Trophoblast cell (in vitro differentiated cells and primary cell): ENCODE results near the gene HMGCLL1.

Experiments
- DNase-seq, 2 donors: peaks; one replicate each; pipeline ENCODE4 v3.0.0-alpha.2; 2016
- H2AFZ ChIP-seq: 2 replicates; pipeline ENCODE4 v1.6.1; 2013; ENCODE audit warnings: low read length, moderate library complexity, mild to moderate bottlenecking; ENCODE audit not compliant: insufficient read depth, poor library complexity
- H2AK5ac ChIP-seq: 2 replicates; pipeline ENCODE4 v1.6.1; 2013; ENCODE audit warnings: mild to moderate bottlenecking, low read length
- H2BK120ac ChIP-seq: 2 replicates; pipeline ENCODE4 v1.6.1; 2013; ENCODE audit warnings: low read length, mild to moderate bottlenecking, moderate library complexity; ENCODE audit not compliant: insufficient read depth, poor library complexity
- H2BK12ac ChIP-seq: 2 replicates; pipeline ENCODE4 v1.6.1; 2013; ENCODE audit warnings: mild to moderate bottlenecking, low read length, moderate library complexity
- H2BK5ac ChIP-seq: 2 replicates; pipeline ENCODE4 v1.6.1; 2013; ENCODE audit warnings: low read length, low read depth, moderate library complexity, mild to moderate bottlenecking; ENCODE audit not compliant: poor library complexity
- H3K14ac ChIP-seq: 2 replicates; pipeline ENCODE4 v1.6.1; 2013; ENCODE audit warnings: mild to moderate bottlenecking, low read length
- H3K18ac ChIP-seq: 2 replicates; pipeline ENCODE4 v1.6.1; 2013; ENCODE audit warnings: mild to moderate bottlenecking, low read length
- H3K23ac ChIP-seq: 2 replicates; pipeline ENCODE4 v1.6.1; 2013; ENCODE audit warnings: low read length
- H3K27ac ChIP-seq: 2 replicates; pipeline ENCODE4 v1.5.1; 2013; ENCODE audit warnings: low read depth, mild to moderate bottlenecking, inconsistent platforms, low read length, moderate library complexity
- H3K27me3 ChIP-seq: 2 replicates; pipeline ENCODE4 v1.6.1; 2013; ENCODE audit warnings: inconsistent platforms, mild to moderate bottlenecking, low read length, moderate library complexity; ENCODE audit not compliant: insufficient read depth
- H3K36me3 ChIP-seq, 2 experiments: 1 replicate in 1 of 2; 2 replicates in 1 of 2; pipeline ENCODE4 v1.6.1; 2013; ENCODE audit warnings: low read length in 2 of 2, mild to moderate bottlenecking in 2 of 2, moderate library complexity in 1 of 2; ENCODE audit not compliant: insufficient read depth in 2 of 2, control insufficient read depth in 1 of 2
- H3K4ac ChIP-seq: 2 replicates; pipeline ENCODE4 v1.6.1; 2013; ENCODE audit warnings: low read depth, mild to moderate bottlenecking, low read length, moderate library complexity
- H3K4me1 ChIP-seq, 2 experiments: 1 replicate in 1 of 2; 2 replicates in 1 of 2; pipeline ENCODE4 v1.6.1; 2013; ENCODE audit warnings: low read length in 2 of 2, mild to moderate bottlenecking in 2 of 2, moderate library complexity in 1 of 2; ENCODE audit not compliant: insufficient read depth in 2 of 2, control insufficient read depth in 1 of 2
- H3K4me2 ChIP-seq: 2 replicates; pipeline ENCODE4 v1.6.1; 2013; ENCODE audit warnings: inconsistent platforms, mild to moderate bottlenecking, low read length, moderate library complexity
- H3K4me3 ChIP-seq: 2 replicates; pipeline ENCODE4 v1.5.1; 2013; ENCODE audit warnings: mild to moderate bottlenecking, low read depth, low read length, inconsistent platforms
- H3K79me1 ChIP-seq: one replicate; pipeline ENCODE4 v1.6.1; 2013; ENCODE audit warnings: low read length
- H3K79me2 ChIP-seq: 2 replicates; pipeline ENCODE4 v1.6.1; 2013; ENCODE audit warnings: low read length, mild to moderate bottlenecking; ENCODE audit not compliant: control insufficient read depth, insufficient read depth, poor library complexity
- H3K9ac ChIP-seq: 2 replicates; pipeline ENCODE4 v1.6.1; 2013; ENCODE audit warnings: mild to moderate bottlenecking, low read length
- H3K9me3 ChIP-seq: 2 replicates; pipeline ENCODE4 v1.6.1; 2013; ENCODE audit warnings: low read depth, mild to moderate bottlenecking, control low read depth, inconsistent platforms, low read length; ENCODE audit not compliant: insufficient read depth
- H4K12ac ChIP-seq: 2 replicates; pipeline ENCODE4 v1.6.1; 2013; ENCODE audit warnings: low read depth, mild to moderate bottlenecking, low read length, moderate library complexity
- H4K8ac ChIP-seq: 2 replicates; pipeline ENCODE4 v1.6.1; 2013; ENCODE audit warnings: low read depth, mild to moderate bottlenecking, low read length, moderate library complexity
- H4K91ac ChIP-seq: one replicate; pipeline ENCODE4 v1.6.1; 2013; ENCODE audit warnings: low read depth, mild to moderate bottlenecking, low read length, moderate library complexity
- WGBS: extraction: QIAGEN DNeasy Blood & Tissue Kit; methylation state at CpG from one replicate; pipeline ENCODE4 v1.1.7; 2013; ENCODE audit warnings: missing lambda C conversion rate; ENCODE audit not compliant: insufficient read length, insufficient coverage; ENCODE audit errors: extremely low coverage; 5-methylcytosine and 5-hydroxymethylcytosine counted together

The HMGCLL1 gene

DNA sequence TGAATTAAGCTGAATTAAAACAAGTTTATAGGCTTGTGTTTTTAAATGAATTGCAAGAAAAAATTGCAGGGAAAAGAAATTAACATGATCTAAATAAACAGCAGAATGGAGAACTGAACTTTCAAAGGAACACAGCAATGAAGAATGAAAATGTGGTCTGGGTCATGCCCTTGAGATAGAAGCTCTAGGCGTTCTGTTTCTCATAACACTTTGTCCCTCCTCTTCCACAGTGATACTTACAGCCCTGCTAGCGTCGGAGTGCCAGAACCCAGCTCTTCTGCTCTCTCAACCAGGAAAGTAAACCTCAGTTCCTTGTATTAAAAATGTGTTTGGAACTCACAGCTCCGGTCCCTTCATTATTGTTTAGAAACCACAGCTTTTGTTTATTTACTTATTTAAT, 11.4 kb downstream of the HMGCLL1 start:
- H3K9ac ChIP-seq = no peak overlapping the region
- no peak overlapping the region for H4K8ac ChIP-seq
- no peak overlapping the region for H2AK5ac ChIP-seq
- H3K4me3 ChIP-seq = no peak overlapping the region
- no peak overlapping the region for H2AFZ ChIP-seq
- H3K27ac ChIP-seq = no peak overlapping the region
- H3K4me1 ChIP-seq = no peaks in the 10 kb centered on the region
- no peak overlapping the region for H2BK120ac ChIP-seq
- no peaks in the 10 kb centered on the region for H3K79me1 ChIP-seq
- H2BK12ac ChIP-seq = no peak overlapping the region
- WGBS = no CpG with 5 or more reads among the region's 4 CpGs
- no peaks in the 10 kb centered on the region for H3K79me2 ChIP-seq
- H2BK5ac ChIP-seq = no peak overlapping the region
- no peak overlapping the region for H3K18ac ChIP-seq
- no peaks in the 10 kb centered on the region for H3K9me3 ChIP-seq
- no peak for DNase-seq
- H4K91ac ChIP-seq = no peak overlapping the region
- H3K14ac ChIP-seq = no peak overlapping the region
- no peak overlapping the region for H4K12ac ChIP-seq
- H3K4me2 ChIP-seq = no peak overlapping the region
- H3K4ac ChIP-seq = no peak overlapping the region
- H3K36me3 ChIP-seq = no peaks in the 10 kb centered on the region
- H3K27me3 ChIP-seq = no peaks in the 10 kb centered on the region
- H3K23ac ChIP-seq = no peak overlapping the region

DNA sequence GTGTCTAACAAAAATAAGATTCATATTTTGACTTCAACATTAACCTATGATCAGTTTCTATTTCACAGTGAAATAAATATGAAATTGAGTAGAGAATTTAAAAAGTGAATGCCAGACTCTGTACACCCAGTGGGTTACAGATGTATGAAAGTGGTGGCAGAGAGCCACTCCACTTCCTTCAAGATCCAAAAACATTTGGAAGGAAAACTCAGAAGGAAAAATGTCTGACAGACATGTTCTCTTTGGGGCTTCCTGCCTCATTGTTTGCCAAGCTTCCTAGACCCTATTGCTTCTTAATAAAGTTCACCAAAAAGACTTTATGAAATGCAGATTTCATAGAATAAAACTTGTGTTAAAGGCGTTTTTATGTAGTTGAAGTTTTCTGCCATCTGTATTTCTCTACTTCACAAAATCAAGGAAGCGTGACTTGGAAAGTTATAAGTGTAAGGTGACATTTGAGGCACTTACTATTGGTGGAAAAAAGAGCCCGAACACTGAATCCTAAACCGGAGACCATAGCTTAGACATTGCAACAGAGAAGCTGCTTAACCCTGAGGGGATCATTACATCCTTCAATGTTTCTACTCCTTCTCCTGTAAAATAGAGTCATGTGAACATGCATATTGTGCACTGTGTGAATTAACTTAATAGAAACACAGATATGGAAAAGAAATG, 12.8 kb downstream of the HMGCLL1 start:
- Histone ChIP-seq H3K4me3 (no peak overlapping the region), H3K27ac (no peak overlapping the region), H2AFZ (no peak overlapping the region), H3K14ac (no peak overlapping the region), H3K4ac (no peak overlapping the region), H3K4me1 (no peaks in the 10 kb centered on the region), H2BK12ac (no peak overlapping the region), H3K9ac (no peak overlapping the region), H3K79me1 (no peaks in the 10 kb centered on the region), H2BK120ac (no peak overlapping the region), H3K36me3 (no peaks in the 10 kb centered on the region), H2AK5ac (no peak overlapping the region), H4K12ac (no peak overlapping the region), H3K27me3 (no peaks in the 10 kb centered on the region), H3K9me3 (no peaks in the 10 kb centered on the region), H3K4me2 (no peak overlapping the region), H3K79me2 (no peaks in the 10 kb centered on the region), H4K8ac (no peak overlapping the region), H2BK5ac (no peak overlapping the region), H4K91ac (no peak overlapping the region), H3K23ac (no peak overlapping the region), H3K18ac (no peak overlapping the region)
- WGBS = no CpG with 5 or more reads among the region's 4 CpGs
- no peak for DNase-seq

- H3K79me1 ChIP-seq = no peaks in the 10 kb centered on the region
- H3K4me1 ChIP-seq = no peaks in the 10 kb centered on the region
- no peak overlapping the region for H2BK12ac ChIP-seq
- H4K12ac ChIP-seq = no peak overlapping the region
- H3K9me3 ChIP-seq = no peaks in the 10 kb centered on the region
- H4K8ac ChIP-seq = no peak overlapping the region
- H2AK5ac ChIP-seq = no peak overlapping the region
- H2BK5ac ChIP-seq = no peak overlapping the region
- WGBS = no CpG with 5 or more reads among the region's 3 CpGs
- H2AFZ ChIP-seq = no peak overlapping the region
- H3K36me3 ChIP-seq = no peaks in the 10 kb centered on the region
- H4K91ac ChIP-seq = no peak overlapping the region
- no peak overlapping the region for H3K18ac ChIP-seq
- DNase-seq = no peak
- no peak overlapping the region for H3K27ac ChIP-seq
- H3K4me3 ChIP-seq = no peak overlapping the region
- H3K4ac ChIP-seq = no peak overlapping the region
- no peak overlapping the region for H3K14ac ChIP-seq
- no peak overlapping the region for H3K9ac ChIP-seq
- H3K79me2 ChIP-seq = no peaks in the 10 kb centered on the region
- H3K4me2 ChIP-seq = no peak overlapping the region
- H3K23ac ChIP-seq = no peak overlapping the region
- no peak overlapping the region for H2BK120ac ChIP-seq
- no peaks in the 10 kb centered on the region for H3K27me3 ChIP-seq
Observed at GRCh38 chr6:55562318-55562717, 16.7 kb downstream of the HMGCLL1 start.

GRCh38 chr6:55560290-55560885, 18.6 kb downstream of the HMGCLL1 start:
- Histone ChIP-seq H3K4me2 (no peak overlapping the region), H3K79me1 (no peaks in the 10 kb centered on the region), H3K4me3 (no peak overlapping the region), H2AFZ (no peak overlapping the region), H3K14ac (no peak overlapping the region), H2BK120ac (no peak overlapping the region), H3K36me3 (no peaks in the 10 kb centered on the region), H3K9me3 (no peaks in the 10 kb centered on the region), H2AK5ac (no peak overlapping the region), H3K18ac (no peak overlapping the region), H3K23ac (no peak overlapping the region), H4K91ac (no peak overlapping the region), H2BK5ac (no peak overlapping the region), H3K27ac (no peak overlapping the region), H3K4ac (no peak overlapping the region), H4K12ac (no peak overlapping the region), H3K9ac (no peak overlapping the region), H3K79me2 (no peaks in the 10 kb centered on the region), H3K4me1 (no peaks in the 10 kb centered on the region), H2BK12ac (no peak overlapping the region), H3K27me3 (no peaks in the 10 kb centered on the region), H4K8ac (no peak overlapping the region)
- no peak for DNase-seq
- WGBS = 100% methylated on average over 1 of the region's 2 CpGs
